ENCODE results near the gene ACBD3. TPM values are rescaled to one million over a fixed set of nuclear protein-coding genes. Genes with fewer than 3 reads are reported as not detected.

The ACBD3 gene
- total and polyA plus RNA-seq, 9 donors = 17.6 to 45.9 (median 35.1) TPM

DNA sequence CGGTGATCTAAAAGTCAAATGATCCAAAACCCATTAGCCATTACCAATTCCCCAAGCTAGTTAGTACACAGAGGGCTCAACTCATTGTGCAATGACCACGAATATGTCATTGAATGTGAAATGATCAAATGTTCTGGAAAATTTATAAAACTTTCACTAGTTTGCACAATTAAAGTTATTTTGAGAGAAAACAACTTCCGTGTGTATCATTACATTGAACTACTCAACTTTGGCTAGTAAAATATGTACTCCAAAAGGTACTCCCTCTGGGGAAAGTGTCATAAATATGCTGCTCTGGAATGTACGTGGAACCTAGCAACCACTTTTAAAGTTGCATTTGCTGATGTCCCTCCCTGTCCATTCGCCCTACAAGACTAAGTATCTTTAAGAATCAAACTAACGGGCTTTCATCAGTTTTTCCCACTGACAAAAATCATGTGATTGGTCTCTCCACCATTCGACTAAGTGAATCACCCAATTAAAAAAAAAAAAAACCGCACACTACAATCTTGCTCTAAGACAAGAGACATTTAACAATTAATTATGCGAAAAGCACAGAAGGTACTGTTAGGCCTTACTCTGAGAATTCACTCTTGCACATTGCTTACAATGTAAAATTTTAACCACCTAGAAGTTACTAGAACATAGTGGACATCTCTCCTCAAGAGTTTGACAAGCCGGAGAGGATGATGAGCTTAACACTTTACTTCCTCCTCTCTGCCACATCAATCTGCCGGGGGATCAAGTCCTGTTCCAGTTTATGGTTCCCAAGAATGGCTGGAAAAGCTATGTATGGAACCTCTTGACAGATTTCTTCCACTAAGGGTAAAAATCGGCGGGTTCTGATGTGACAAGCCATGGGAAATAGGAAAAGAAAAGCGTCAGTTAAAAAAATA lies 1.2 kb downstream of the ACBD3 start:
- TF ChIP-seq EP300 (IDR thresholded peaks at IDR 0.05) (no peak), POLR2A (IDR thresholded peaks at IDR 0.05) (no peak)
- TF ChIP-seq, protein P1, sequence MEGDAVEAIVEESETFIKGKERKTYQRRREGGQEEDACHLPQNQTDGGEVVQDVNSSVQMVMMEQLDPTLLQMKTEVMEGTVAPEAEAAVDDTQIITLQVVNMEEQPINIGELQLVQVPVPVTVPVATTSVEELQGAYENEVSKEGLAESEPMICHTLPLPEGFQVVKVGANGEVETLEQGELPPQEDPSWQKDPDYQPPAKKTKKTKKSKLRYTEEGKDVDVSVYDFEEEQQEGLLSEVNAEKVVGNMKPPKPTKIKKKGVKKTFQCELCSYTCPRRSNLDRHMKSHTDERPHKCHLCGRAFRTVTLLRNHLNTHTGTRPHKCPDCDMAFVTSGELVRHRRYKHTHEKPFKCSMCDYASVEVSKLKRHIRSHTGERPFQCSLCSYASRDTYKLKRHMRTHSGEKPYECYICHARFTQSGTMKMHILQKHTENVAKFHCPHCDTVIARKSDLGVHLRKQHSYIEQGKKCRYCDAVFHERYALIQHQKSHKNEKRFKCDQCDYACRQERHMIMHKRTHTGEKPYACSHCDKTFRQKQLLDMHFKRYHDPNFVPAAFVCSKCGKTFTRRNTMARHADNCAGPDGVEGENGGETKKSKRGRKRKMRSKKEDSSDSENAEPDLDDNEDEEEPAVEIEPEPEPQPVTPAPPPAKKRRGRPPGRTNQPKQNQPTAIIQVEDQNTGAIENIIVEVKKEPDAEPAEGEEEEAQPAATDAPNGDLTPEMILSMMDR (IDR thresholded peaks at IDR 0.05) = no peak
- H3K27me3 ChIP-seq = no peaks in the 10 kb centered on the region
- DNase-seq = no peak
- H3K4me1 ChIP-seq (ENCODE audit: insufficient read depth) = peaks cover 6% of the 10 kb centered on the region
- H3K4me3 ChIP-seq = peak overlapping the region; percentile 79
- WGBS, 3 donors = 7 to 10% (median 9%) methylated on average over 14 of the region's 14 CpGs
- H3K36me3 ChIP-seq = no peaks in the 10 kb centered on the region
- H3K27ac ChIP-seq = peak overlapping the region; percentile 79 to 93
- intact Hi-C loops (cut with DNase I) = no loop called here
- H3K9me3 ChIP-seq = no peaks in the 10 kb centered on the region

DNA sequence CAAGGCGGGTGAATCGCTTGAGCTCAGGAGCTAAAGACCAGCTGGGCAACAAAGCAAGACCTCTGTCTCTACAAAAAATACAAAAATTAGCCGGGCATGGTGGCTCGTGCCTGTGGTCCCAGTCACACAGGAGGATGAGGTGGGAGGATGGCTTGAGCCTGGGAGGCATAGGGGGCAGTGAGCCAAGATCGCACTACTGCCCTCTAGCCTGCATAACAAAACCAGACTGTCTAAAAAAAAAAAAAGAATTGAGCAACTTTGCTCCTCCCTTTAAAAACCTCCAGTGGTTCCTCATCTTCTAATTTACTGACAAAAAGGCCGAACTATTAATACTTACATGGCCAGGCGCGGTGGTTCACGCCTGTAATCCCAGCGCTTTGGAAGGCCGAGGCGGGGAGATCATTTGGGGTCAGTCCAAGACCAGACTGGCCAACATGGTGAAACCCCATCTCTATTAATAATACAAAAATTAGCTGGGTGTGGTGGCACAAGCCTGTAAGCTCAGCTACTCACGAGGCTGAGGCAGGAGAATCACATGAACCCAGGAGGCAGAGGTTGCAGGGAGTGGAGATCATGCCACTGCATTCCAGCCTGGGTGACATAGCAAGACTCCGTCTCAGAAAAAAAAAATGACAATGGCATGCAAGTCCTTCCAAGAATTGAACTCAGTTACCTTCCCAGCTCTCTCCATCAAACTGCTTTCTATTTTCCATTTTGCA lies 4.4 kb downstream of the ACBD3 start:
- Histone ChIP-seq H3K27me3 (no peaks in the 10 kb centered on the region), H3K36me3 (no peaks in the 10 kb centered on the region), H3K4me3 (no peak overlapping the region), H3K9me3 (no peaks in the 10 kb centered on the region), H3K27ac (no peak overlapping the region), H3K4me1 (ENCODE audit: insufficient read depth) (peaks cover 6% of the 10 kb centered on the region)
- peak; percentile 46 to 70 (median 60) for DNase-seq
- 66 to 78% (median 67%) methylated on average over 14 of the region's 14 CpGs for WGBS, 3 donors
- intact Hi-C loops (cut with DNase I) = no loop called here
- TF ChIP-seq POLR2A (IDR thresholded peaks at IDR 0.05) (no peak), EP300 (IDR thresholded peaks at IDR 0.05) (no peak)
- TF ChIP-seq, protein P1 (IDR thresholded peaks at IDR 0.05) = no peak

DNA sequence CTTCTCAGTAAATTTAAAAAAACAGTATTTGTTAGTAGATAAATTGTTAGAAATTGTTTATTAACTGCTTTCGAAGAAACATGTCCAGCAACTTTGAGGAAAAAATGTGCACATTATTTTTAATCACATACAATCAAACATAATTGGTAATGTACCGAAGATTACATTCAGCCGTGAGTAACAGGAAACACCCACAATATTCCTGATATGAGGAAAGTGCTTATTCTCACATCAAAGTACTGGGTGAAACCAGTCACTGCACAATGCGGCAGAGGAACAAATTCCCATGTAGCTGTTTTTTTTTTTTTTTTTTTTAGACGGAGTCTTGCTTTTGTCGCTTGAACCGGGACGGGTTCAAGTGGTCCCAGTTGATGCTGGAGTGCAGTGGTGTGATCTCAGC lies 9.7 kb downstream of the ACBD3 start:
- H3K36me3 ChIP-seq = no peaks in the 10 kb centered on the region
- intact Hi-C loops (cut with DNase I) = no loop called here

DNA sequence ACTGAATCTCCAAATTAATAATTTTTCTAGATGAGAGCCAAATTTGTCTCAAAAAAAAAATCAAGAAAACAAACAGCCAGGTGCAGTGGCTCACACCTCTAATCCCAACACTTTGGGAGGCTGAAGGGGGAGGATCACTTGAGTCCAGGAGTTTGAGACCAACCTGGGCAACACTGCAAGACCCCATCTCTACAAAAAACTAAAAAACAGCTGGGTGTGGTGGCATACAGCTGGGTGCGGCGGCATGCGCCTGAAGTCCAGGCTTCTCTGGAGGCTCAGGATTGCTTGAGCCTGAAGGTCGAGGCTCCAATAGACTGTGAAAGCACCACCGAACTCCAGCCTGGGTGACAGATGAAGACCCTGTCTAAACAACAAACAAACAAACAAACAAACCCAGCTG lies 14.0 kb downstream of the ACBD3 start:
- H3K27ac ChIP-seq = no peak overlapping the region
- no peaks in the 10 kb centered on the region for H3K4me1 ChIP-seq (ENCODE audit: insufficient read depth)
- no peaks in the 10 kb centered on the region for H3K27me3 ChIP-seq
- no peak for DNase-seq
- H3K36me3 ChIP-seq = no peaks in the 10 kb centered on the region
- intact Hi-C loops (cut with DNase I) = no loop called here
- H3K4me3 ChIP-seq = no peak overlapping the region
- 93 to 98% (median 95%) methylated on average over 5 of the region's 5 CpGs for WGBS, 3 donors
- TF ChIP-seq POLR2A (IDR thresholded peaks at IDR 0.05) (no peak), EP300 (IDR thresholded peaks at IDR 0.05) (no peak)
- TF ChIP-seq, protein P1 (IDR thresholded peaks at IDR 0.05) = no peak
- H3K9me3 ChIP-seq = no peaks in the 10 kb centered on the region

More for the DNA sequence above, 9.7 kb downstream of the ACBD3 start:
- Histone ChIP-seq H3K9me3 (no peaks in the 10 kb centered on the region), H3K27me3 (no peaks in the 10 kb centered on the region), H3K4me3 (no peak overlapping the region), H3K4me1 (ENCODE audit: insufficient read depth) (peaks cover 2% of the 10 kb centered on the region), H3K27ac (no peak overlapping the region)
- TF ChIP-seq POLR2A (IDR thresholded peaks at IDR 0.05) (no peak), EP300 (IDR thresholded peaks at IDR 0.05) (no peak)
- TF ChIP-seq, protein P1 (IDR thresholded peaks at IDR 0.05) = no peak
- WGBS, 3 donors = 82 to 86% (median 84%) methylated on average over 8 of the region's 8 CpGs
- DNase-seq = no peak
